Epidermal melanocyte (primary cell): ENCODE data around the gene EPC1.
"Not testable (repeated sequence)": the region's sequence is repeated elsewhere in the genome, so short reads cannot be mapped to it uniquely, and the experiment has no call there.

ENCODE experiments used
- DNase-seq: peaks from one replicate; pipeline ENCODE4 v3.0.0; 2011; ENCODE audit warnings: low spot score; ENCODE audit not compliant: insufficient read length

Gene EPC1

DNA sequence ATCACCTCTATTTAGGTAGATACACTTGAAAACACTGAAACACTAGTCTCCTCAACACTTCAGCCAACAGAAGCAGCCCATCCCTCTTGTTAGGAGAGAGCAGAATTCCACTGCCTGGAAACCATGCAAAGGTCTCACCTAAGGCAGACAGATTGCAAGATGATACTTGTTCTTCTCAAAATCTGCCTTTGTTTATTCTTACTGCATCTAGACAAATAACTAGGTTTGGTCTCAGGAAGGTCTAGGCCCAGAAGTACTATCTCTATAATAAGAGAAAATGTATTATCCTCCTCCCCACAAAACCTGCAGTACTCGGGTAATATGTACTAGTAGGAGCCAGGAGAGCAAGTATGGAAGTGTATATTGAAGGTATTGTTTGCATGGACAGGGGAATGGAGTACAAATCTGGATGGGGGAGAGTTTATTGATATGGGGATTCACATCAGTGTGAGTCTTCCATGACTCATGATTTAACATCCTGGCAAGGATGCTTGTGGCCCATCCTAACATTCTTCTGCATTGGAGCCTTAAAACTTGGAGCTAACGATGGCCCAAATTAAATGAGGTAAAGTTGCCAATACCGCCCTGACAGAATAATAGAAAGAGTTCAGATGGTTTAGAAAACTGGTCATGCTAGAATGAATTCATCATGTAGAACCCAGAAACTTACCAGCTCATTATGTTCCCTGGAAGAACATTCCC lies 109.2 kb downstream of the EPC1 start:
- peak; percentile 38 for DNase-seq

DNA sequence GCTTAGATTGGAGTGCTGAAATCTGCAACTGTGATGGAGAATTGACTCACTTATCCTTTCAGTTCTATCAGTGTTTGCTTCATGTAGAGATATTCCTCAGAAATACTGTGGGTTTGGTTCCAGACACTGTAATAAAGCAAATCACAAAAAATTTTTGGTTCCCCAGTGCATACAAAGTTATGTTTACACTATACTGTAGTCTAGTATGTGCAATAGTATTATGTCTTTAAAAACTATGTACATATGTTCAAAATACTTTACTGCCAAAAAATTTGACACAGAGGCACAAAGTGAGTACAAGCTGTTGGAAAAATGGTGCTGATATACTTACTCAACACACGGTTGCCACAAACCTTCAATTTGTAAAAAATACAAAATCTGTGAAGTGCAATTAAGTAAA lies 112.5 kb downstream of the EPC1 start:
- DNase-seq, result no peak

DNA sequence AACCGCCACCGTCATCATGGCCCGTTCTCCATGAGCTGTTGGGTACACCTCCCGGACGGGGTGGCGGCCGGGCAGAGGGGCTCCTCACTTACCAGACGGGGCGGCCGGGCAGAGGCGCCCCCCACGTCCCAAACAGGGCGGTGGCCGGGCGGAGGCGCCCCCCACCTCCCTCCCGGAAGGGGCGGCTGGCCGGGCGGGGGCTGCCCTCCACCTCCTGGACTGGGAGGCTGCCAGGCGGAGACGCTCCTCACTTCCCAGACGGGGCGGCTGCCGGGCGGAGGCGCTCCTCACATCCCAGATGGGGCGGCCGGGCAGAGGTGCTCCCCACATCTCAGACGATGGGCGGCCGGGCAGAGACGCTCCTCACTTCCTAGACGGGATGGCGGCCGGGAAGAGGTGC lies 113.6 kb downstream of the EPC1 start:
- not testable (repeated sequence) for DNase-seq

DNA sequence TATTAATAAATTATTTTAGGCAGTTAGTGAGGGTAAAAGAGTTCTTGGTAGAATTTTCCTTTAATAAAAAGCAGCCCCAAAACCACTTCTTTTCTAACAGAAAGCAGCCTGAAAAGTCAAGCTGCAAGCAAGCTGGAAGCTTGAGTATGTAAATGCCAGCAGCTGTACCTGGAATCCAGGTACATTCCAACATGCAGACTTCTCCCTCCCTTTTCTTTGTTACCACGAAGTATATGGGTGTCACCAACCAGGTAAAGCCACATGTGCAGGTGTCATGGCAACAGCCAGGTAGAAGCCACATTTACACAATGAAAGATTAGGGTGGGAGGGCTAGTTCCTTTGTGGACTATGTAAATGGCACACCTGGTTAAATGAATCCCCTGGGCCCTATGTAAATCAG lies 114.6 kb downstream of the EPC1 start:
- DNase-seq, result no peak

DNA sequence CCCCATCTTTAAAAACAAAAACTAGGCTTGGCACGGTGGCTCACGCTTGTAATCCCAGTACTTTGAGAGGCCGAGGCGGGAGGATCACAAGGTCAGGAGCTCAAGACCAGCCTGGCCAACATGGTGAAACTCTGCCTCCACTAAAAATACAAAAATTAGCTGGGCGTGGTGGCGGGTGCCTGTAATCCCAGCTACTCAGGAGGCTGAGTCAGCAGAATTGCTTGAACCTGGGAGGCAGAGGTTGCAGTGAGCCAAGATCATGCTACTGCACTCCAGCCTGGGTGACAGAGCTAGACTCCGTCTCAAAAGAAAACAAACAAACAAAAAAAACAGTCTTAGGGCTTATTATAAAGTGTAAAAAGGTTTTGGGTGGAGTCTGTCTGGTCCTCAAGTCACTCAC lies 117.2 kb downstream of the EPC1 start:
- not testable (repeated sequence) for DNase-seq

DNA sequence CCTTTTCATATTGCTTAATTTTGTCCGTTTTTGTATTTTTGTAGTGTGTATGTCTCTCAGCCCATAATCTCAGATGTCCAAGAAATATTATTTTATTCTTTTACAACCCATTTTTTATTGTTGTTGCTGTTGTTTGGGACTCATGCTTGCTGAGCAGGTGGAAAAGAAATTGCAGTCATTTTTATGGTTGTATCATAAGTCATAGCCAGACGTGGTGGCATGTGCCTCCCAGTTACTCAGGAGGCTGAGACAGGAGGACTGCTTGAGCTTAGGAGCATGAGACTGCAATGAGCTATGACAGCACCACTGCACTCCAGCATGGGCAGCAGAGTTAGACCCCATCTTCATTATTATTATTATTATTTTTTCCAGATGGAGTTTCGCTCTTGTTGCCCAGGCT lies 117.8 kb downstream of the EPC1 start:
- DNase-seq, result no peak

DNA sequence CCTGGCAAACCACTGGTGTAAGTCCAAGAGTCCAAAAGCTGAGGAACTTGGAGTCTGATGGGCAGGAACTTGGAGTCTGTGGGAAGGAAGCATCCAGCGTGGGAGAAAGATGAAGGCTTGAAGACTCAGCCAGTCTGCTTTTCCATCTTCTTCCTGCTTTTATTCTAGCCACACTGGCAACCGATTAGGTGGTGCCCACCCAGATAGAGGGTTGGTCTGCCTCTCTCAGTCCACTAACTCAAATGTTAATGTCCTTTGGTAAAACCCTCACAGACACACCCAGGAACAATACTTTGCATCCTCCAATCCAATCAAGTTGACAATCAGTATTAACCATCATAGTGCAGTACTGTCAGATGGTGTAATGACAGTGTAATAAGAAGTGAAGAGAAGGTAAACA lies 119.2 kb downstream of the EPC1 start:
- DNase-seq, result no peak

DNA sequence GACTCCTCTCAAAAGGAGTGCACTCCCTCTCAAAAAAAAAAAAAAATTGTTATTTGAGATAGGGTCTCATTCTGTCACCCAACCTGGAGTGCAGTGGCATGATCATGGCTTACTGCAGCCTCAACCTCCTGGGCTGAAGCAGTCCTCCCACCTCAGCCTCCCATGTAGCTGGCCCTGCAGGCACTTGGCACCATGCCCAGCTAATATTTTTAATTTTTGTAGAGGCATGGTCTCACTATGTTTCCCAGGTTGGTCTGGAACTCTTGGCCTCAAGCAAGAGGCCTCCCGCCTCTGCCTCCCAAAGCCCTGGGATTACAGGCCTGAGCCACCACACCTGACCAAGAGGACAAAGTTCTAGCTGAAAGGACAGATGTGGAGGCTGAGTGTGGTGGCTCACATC lies 120.3 kb downstream of the EPC1 start:
- DNase-seq, result no peak

DNA sequence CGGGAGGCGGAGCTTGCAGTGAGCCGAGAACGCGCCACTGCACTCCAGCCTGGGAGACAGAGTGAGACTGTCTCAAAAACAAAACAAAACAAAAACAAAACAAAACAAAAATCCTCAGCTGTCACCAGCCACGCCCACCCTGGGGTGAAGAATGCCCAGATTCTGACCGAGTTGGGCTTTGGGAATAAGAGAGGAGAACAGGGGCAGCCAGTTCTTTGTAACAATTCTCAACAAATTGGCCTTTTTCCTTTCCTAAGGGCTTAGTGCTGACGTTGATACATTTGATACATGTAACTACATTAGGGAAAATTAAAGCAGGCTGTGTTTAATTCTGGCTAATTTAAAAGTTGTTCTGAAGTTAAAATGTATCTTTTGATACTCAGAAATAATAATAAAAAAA lies 121.0 kb downstream of the EPC1 start:
- DNase-seq, result no peak

DNA sequence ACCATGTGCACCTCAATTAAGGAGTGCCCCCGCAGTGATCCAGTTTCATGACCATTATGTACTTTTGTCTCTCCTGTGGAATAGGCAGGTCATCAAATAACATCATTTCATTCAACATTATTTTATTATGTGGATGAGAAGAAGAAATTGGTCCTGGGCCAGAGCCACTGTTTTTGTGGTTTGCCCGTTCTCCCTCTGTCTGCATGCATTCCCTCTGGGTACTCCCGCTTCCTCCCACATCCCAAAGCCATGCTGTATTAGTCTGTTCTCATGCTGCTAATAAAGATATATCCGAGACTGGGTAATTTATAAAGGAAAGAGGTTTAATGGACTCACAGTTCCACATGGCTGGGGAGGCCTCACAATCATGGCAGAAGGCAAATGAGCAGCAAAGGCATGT lies 124.6 kb downstream of the EPC1 start:
- not testable (repeated sequence) for DNase-seq

DNA sequence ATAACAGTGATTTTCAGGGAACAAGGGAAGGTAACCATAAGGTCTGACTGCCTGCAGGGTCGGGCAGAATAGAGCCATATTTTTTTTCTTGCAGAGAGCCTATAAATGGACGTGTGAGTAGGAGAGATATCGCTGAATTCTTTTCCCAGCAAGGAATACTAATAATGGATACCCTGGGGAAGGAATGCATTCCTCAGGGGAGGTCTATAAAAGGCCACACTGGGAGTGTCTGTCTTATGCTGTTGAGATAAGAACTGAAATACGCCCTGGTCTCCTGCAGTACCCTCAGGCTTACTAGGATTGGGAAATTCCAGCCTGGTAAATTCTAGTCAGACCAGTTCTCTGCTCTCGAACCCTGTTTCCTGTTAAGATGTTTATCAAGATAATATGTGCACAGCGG lies 127.8 kb downstream of the EPC1 start:
- DNase-seq, result not testable (repeated sequence)

DNA sequence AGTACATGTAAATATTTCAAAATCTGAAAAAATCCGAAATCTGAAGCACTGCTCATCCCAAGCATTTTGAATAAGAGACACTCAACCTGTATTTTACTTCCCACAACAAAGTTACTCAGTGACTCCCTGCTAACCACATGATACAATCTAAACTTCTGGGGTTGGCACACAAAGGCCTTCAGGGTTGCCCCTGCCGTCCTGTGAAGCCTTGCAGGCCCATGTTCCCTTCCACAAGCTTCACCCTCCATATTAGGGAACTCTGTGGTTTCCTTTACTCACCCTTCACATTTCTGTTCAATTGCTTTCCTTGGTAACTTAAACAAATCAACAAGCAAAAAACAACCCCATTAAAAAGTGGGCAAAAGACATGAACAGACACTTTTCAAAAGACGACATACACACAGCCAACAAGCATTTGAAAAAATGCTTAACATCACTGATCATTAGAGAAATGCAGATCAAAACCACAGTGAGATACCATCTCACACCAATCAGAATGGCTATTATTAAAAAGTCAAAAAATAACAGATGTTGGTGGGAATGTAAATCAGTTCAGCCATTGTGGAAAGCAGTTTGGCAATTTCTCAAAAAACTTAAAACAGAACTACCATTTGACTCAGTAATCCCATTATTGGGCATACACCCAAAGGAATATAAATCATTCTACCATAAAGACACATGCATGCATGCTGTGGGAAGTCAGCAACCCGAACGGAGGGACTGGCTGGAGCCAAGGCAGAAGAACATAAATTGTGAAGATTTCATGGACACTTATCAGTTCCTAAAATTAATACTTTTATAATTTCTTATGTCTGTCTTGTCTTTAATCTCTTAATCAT lies 128.5 kb downstream of the EPC1 start:
- DNase-seq, result not testable (repeated sequence)
